HuH-7 (cell line): ENCODE data around the gene JMJD7.

Experiments
- DNase-seq: peaks from one replicate; pipeline ENCODE4 v3.0.0; 2011; ENCODE audit warnings: low spot score

Gene JMJD7

GRCh38 chr15:41866872-41867579, 39.1 kb downstream of the JMJD7 start:
- DNase-seq: no peak

DNA sequence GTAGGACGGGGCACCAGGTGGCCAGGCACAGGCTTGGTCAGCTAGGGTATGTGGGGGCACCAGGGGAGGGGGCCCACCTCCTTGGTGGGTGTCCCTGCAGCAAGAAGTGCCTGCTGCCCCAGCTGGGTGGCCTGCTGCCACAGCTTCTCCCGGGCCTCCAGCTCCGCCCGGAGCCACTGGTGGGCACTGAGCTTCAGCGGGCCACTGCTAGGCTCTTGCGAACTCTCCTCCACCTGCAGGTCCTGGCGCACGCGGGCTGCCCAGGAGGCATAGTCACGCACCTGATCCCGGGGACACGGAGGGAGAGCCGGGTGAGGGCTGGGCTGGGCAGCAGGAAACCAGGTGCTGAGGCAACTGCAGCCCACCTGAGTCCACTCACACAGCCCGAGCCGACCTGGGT, 40.4 kb downstream of the JMJD7 start:
- no peak for DNase-seq

- no peak for DNase-seq
Measured at GRCh38 chr15:41869770-41870688, 42.1 kb downstream of the JMJD7 start.

DNA sequence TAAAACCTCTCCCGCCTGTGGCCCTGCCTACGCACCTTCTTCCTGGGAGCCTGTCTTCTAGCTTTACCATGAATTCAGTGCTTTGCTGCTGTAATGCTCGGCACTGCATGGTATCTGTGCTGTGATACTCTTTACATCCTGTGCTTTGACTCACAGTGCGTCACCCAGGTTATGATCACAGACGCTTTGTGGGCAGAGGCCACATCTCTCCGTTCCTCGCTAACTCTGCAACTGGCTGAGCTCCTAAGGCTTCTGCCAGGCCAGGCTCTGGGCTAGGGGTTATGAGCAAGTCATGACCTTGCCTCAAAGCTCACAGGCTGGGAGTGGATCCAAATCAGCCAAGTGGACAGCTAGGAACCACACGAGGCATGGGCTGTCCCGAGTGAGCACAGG, 42.8 kb downstream of the JMJD7 start:
- DNase-seq: no peak

GRCh38 chr15:41871175-41871905, 43.4 kb downstream of the JMJD7 start:
- no peak for DNase-seq

- DNase-seq: no peak
Measured at GRCh38 chr15:41872166-41872747, 44.4 kb downstream of the JMJD7 start.

- DNase-seq: no peak
Measured at GRCh38 chr15:41873711-41874110, 45.8 kb downstream of the JMJD7 start.

DNA sequence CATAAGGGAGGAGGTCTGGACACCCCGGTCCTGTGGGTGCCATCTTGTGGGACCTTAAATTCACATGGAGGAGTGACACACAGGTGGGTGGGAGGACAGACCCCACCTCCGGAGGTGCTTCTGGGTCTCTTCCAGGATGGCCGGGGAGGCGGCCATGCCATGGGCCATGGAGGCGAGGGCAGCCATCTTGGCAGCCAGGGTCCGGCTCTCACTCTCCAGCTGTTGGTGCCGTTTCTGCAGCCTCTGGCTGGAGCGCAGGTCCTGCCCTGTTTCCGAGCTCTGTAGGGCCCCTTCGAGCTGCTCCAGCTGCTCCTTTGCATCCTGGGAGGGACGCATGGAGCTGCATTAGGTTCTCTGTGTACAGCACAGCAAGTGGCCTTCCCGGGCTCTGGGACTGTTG, 46.8 kb downstream of the JMJD7 start:
- no peak for DNase-seq

DNA sequence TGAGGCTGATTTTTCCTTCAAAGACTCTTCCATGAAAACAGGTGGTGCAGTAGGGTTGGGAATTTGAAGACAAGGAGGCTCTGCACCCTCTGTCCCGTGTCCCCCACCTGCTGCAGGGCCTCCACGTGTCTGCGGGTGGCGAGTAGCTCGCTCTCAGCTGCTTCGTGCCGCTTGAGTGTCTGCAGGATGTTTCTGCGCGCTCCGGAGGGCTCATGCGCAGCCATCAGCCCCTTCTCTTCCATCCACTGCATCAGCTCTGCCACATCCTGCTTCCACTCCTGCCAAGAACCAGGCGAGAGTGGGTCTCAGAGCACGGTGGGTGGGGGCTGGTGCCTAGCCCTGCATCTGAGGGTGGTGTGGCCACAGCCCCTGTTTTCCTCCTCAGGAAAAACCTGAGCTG, 48.1 kb downstream of the JMJD7 start:
- no peak for DNase-seq

- no peak for DNase-seq
Measured at GRCh38 chr15:41876689-41877088, 48.8 kb downstream of the JMJD7 start.

DNA sequence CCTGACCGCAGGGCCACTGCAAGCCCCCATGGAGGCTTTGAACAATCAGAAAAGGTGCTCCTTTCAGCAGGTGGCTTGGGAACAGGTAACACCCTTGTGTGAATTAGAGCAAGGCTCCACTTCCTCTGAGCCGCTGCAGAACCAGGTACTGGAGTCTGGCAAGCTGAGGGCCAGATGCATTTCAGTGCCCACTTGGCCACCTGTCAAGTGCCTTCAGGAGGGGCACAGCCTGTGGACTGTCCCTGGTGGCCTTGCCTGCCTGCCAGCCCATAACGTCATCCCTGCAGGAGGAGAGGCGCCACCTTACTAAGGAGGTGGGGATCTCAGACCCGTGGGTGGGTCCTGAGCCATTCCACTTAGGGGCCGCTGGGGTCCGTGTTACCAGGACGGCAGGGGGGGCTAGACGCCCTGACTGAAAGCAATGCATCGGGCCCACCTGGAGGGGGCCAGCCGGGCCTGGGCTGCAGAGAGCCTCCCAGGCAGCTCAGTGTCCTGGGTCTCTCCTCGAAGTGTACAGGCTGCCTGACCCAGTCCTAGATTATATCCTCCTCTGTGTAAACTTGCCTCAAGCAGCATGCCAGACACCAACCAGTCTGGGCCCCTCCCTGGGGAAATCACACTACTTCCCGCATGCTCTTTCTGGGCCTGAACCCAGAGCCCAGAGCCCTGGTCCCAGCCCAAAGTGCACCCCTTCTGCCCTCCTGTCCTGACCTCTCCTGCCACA, 49.9 kb downstream of the JMJD7 start:
- DNase-seq: no peak

DNA sequence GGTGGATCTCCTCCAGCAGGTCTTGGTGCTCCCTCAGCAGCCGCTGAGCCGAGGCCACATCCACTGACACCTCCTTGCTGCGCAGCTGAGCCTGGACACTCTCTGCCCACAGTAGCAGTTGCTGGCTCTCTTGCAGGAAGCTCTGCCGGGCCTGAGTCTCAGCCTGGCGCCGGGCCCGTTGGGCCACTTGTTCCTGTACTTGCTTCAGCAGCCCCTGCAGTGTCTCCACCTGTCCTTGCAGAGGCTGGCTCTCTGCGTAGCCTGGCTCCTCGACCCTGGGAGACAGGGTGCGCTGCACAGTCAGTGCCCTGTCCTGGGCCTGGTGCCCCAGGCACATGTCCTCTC, 50.4 kb downstream of the JMJD7 start:
- DNase-seq: no peak

DNA sequence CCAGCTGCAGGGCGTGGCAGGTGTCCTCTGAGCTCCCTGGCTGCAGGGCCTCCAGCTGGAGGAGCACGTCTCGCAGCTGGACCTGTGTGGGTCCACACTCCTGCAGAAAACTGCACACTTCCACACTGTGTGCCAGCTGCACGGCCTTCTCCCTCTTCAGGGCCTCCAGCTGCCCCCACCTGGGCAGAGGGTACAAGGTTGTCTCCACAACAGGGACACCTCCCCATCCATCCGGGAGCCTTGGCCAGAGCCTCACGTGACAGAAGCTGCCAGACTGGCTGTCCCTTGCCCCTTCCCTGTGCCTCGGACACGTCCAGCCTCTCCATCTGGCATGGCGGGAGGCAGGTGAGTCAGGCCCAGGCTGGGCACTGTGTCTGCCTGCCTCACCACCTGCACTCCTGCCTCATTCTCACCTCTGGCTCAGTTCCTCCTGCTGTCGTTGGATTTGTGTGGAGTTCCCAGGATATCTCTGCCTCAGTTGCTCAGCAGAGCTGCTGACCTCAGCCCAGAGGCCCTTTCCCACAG, 51.5 kb downstream of the JMJD7 start:
- DNase-seq: no peak

GRCh38 chr15:41880156-41880877, 52.4 kb downstream of the JMJD7 start:
- no peak for DNase-seq

- no peak for DNase-seq
Measured at GRCh38 chr15:41881086-41881485, 53.2 kb downstream of the JMJD7 start.

- no peak for DNase-seq
Measured at GRCh38 chr15:41881550-41881919, 53.6 kb downstream of the JMJD7 start.

DNA sequence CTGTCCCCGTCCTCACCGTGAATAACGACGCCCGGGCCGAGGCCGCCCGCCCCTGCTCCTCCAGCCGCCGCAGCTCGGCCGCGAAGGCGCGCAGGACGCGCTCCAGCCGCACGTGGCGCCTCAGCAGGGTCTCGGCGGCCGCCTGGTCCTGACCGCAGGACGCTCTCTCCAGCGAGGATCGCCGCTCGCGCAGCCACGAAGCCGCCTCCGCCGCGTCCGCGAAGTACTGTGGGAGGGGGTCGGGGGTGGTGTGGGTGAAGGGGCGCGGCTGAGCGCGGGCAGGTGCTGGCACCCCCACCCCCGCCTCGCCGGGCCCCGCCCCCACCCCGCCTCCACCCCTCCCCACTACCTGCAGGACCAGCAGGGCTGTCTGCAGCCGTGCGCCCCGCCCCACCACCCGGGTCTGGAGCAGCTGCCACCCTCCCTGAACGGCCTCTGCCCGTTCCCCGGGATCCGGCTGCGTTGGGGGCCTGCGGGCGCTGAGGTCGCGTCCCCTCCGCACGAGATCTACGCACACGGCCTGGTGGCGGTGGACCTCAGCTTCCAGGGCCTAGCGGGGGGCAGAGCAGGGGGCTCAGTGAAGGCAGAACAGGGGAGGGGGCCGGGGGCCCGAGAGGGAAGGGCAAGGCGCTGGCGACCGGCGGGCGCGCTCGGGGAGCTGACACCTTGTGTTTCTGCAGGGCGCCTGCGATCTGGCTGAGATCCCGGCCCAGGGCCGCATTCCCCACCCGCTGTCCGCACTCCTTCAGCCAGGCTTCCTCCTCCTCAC, 54.2 kb downstream of the JMJD7 start:
- DNase-seq: no peak

- no peak for DNase-seq
Measured at GRCh38 chr15:41882689-41883483, 55.0 kb downstream of the JMJD7 start.

- no peak for DNase-seq
Measured at GRCh38 chr15:41883484-41883825, 55.6 kb downstream of the JMJD7 start.
